K562 (cell line): ENCODE data around the gene DPP9. TPM values are rescaled to one million over a fixed set of nuclear protein-coding genes. Genes with fewer than 3 reads are reported as not detected.

ENCODE experiments used
- BCOR ChIP-seq: fragments of 450-650 bp; IDR thresholded peaks from 2 replicates; pipeline ENCODE4 v1.6.1; 2016
- CHCHD3 ChIP-seq: fragments of 250-450 bp; sonication (Bioruptor Pico); IDR thresholded peaks from 2 replicates; pipeline ENCODE4 v2.1.2; 2022; ENCODE audit warnings: mild to moderate bottlenecking
- HMG20A ChIP-seq: fragments of 450-650 bp; formaldehyde crosslinking; conservative IDR thresholded peaks from 2 replicates; pipeline ENCODE4 v1.4.0; 2020; ENCODE audit warnings: mild to moderate bottlenecking, mixed read lengths
- HNRNPH1 ChIP-seq: fragments of 200-400 bp; formaldehyde crosslinking; optimal IDR thresholded peaks from 2 replicates; pipeline ENCODE3; 2017; ENCODE audit warnings: low read depth, mild to moderate bottlenecking, low read length, moderate library complexity
- KDM2B ChIP-seq: fragments of 250-450 bp; sonication (Bioruptor Pico); IDR thresholded peaks from 2 replicates; pipeline ENCODE4 v1.8.0; 2021; ENCODE audit warnings: mild to moderate bottlenecking, moderate library complexity
- POLR2A ChIP-seq: fragments of 450-650 bp; conservative IDR thresholded peaks from 2 replicates; pipeline ENCODE4 v1.6.1; 2016
- POLR3A ChIP-seq: IDR thresholded peaks from 2 replicates; pipeline ENCODE4 v1.6.1; 2011; ENCODE audit warnings: borderline replicate concordance, mild to moderate bottlenecking, moderate library complexity; ENCODE audit not compliant: insufficient read length, insufficient read depth; ENCODE audit errors: extremely low read depth
- PTRF ChIP-seq: fragments of 450-650 bp; IDR thresholded peaks from 2 replicates; pipeline ENCODE4 v1.6.1; 2016; ENCODE audit warnings: mild to moderate bottlenecking, missing genetic modification characterization, missing compliant biosample characterization
- TAL1 ChIP-seq: fragments of 450-650 bp; IDR thresholded peaks from 2 replicates; pipeline ENCODE4 v1.6.1; 2016; ENCODE audit warnings: mild to moderate bottlenecking
- TGIF2 ChIP-seq: sonication (generic); formaldehyde crosslinking; IDR thresholded peaks from 2 replicates; pipeline ENCODE4 v1.8.1; 2022; ENCODE audit warnings: mild to moderate bottlenecking, missing genetic modification reagents, moderate library complexity
- ZNF12 ChIP-seq: sonication (generic); formaldehyde crosslinking; IDR thresholded peaks from 2 replicates; pipeline ENCODE4 v1.4.0; 2020; ENCODE audit warnings: mild to moderate bottlenecking, missing genetic modification reagents
- ZNF274 ChIP-seq: IDR thresholded peaks from 2 replicates; pipeline ENCODE4 v1.6.1; 2011; ENCODE audit warnings: low read depth, mild to moderate bottlenecking, low read length, moderate library complexity, borderline replicate concordance
- ZNF41 ChIP-seq: fragments of 250-450 bp; sonication (Bioruptor Pico); conservative IDR thresholded peaks from 2 replicates; pipeline ENCODE4 v1.4.0; 2020; ENCODE audit warnings: mild to moderate bottlenecking
- polyA plus RNA-seq, 8 experiments: library from polyadenylated mRNA; depleted of rRNA in 4 of 8; stranded (reverse) in 5 of 8; unstranded in 3 of 8; fragments of >200 nt; fragmentation: Nextera tagmentation in 2 of 8; fragmentation: Illumina TruSeq in 1 of 8; extraction: Ambion mirVana in 2 of 8; extraction: Trizol in 1 of 8; gene quantifications; 2 replicates each; pipeline versions ENCODE4 v1.2.1 to v1.2.3, GENCODE V29; 2011 to 2014; ENCODE audit warnings: inconsistent platforms in 1 of 8, missing spikeins in 1 of 8
- total RNA-seq, 7 experiments: library from RNA; depleted of rRNA in 6 of 7; stranded (reverse); fragments of >200 nt in 6 of 7; fragmentation: Illumina TruSeq in 2 of 7; extraction: Trizol in 2 of 7; gene quantifications; 2 replicates each; pipeline versions ENCODE4 v1.2.1 to v1.2.3, GENCODE V29; 2011 to 2021; ENCODE audit warnings: low replicate concordance in 1 of 7
- TF ChIP-seq, protein P1 (sequence below), 2 experiments: IDR thresholded peaks in 1 of 2; conservative IDR thresholded peaks in 1 of 2; 2 replicates each; pipeline ENCODE4 v1.6.1; 2016; ENCODE audit warnings: low read depth in 2 of 2, mild to moderate bottlenecking in 1 of 2, missing compliant biosample characterization in 1 of 2, missing genetic modification characterization in 1 of 2, moderate library complexity in 1 of 2
- TF ChIP-seq, protein P2 (sequence below), 2 experiments: fragments of 450-650 bp in 1 of 2; sonication (generic) in 1 of 2; formaldehyde crosslinking in 1 of 2; IDR thresholded peaks; 2 replicates each; pipeline versions ENCODE4 v1.7.1 to v1.9.0; 2016 to 2022; ENCODE audit warnings: inconsistent platforms in 1 of 2, mild to moderate bottlenecking in 1 of 2, missing genetic modification reagents in 1 of 2

DPP9 gene
- total and polyA plus RNA-seq, 9 of the 15 experiments (the other 6 are each of a cell fraction or from before 2014, with no cell fraction given), result 0.90 to 66.7 (median 24.5) TPM

GRCh38 chr19:4633140-4633967 lies 90.3 kb downstream of the DPP9 start (continued):
- no peak for TF ChIP-seq ZNF41
- TF ChIP-seq CHCHD3, result no peak
- TF ChIP-seq, protein P1, sequence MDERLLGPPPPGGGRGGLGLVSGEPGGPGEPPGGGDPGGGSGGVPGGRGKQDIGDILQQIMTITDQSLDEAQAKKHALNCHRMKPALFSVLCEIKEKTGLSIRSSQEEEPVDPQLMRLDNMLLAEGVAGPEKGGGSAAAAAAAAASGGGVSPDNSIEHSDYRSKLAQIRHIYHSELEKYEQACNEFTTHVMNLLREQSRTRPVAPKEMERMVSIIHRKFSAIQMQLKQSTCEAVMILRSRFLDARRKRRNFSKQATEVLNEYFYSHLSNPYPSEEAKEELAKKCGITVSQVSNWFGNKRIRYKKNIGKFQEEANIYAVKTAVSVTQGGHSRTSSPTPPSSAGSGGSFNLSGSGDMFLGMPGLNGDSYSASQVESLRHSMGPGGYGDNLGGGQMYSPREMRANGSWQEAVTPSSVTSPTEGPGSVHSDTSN (CRISPR knock-in tag; IDR thresholded peaks at IDR 0.05; ENCODE audit: low read depth), result no peak
- TF ChIP-seq, protein P1 (tag; conservative IDR thresholded peaks at IDR 0.05; ENCODE audit: low read depth), result no peak; the same call in 1 of the 2 replicates
- TF ChIP-seq ZNF12 (CRISPR knock-in tag), result no peak
- no peak for TF ChIP-seq PTRF (tag)
- TF ChIP-seq HMG20A (CRISPR knock-in tag), result no peak
- no peak for TF ChIP-seq HNRNPH1
- peak; percentile 100 for TF ChIP-seq BCOR
- TF ChIP-seq POLR3A, result no peak
- TF ChIP-seq, protein P2, sequence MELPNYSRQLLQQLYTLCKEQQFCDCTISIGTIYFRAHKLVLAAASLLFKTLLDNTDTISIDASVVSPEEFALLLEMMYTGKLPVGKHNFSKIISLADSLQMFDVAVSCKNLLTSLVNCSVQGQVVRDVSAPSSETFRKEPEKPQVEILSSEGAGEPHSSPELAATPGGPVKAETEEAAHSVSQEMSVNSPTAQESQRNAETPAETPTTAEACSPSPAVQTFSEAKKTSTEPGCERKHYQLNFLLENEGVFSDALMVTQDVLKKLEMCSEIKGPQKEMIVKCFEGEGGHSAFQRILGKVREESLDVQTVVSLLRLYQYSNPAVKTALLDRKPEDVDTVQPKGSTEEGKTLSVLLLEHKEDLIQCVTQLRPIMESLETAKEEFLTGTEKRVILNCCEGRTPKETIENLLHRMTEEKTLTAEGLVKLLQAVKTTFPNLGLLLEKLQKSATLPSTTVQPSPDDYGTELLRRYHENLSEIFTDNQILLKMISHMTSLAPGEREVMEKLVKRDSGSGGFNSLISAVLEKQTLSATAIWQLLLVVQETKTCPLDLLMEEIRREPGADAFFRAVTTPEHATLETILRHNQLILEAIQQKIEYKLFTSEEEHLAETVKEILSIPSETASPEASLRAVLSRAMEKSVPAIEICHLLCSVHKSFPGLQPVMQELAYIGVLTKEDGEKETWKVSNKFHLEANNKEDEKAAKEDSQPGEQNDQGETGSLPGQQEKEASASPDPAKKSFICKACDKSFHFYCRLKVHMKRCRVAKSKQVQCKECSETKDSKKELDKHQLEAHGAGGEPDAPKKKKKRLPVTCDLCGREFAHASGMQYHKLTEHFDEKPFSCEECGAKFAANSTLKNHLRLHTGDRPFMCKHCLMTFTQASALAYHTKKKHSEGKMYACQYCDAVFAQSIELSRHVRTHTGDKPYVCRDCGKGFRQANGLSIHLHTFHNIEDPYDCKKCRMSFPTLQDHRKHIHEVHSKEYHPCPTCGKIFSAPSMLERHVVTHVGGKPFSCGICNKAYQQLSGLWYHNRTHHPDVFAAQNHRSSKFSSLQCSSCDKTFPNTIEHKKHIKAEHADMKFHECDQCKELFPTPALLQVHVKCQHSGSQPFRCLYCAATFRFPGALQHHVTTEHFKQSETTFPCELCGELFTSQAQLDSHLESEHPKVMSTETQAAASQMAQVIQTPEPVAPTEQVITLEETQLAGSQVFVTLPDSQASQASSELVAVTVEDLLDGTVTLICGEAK (IDR thresholded peaks at IDR 0.05), result no peak
- TF ChIP-seq, protein P2 (CRISPR knock-in tag; IDR thresholded peaks at IDR 0.05), result peak; percentile 55; the same call in 1 of the 2 replicates
- peak; percentile 8; the same call in 1 of the 2 replicates for TF ChIP-seq TAL1
- TF ChIP-seq TGIF2, result no peak
- TF ChIP-seq ZNF274, result no peak
- no peak for TF ChIP-seq POLR2A
- TF ChIP-seq KDM2B (CRISPR knock-in tag), result no peak
